ENCODE data around the gene SERAC1. TPM values are rescaled to one million over a fixed set of nuclear protein-coding genes. Genes with fewer than 3 reads are reported as not detected.

The SERAC1 gene
- total RNA-seq, 1 experiment from 2014 or later = 7.6 TPM

- no peaks in the 10 kb centered on the region for H3K27me3 ChIP-seq (ENCODE audit: insufficient read depth, low read length)
- H3K14ac ChIP-seq (ENCODE audit: insufficient read depth, low read length) = no peak overlapping the region
- H3T11ph ChIP-seq (ENCODE audit: low read length) = no peak overlapping the region
- no peak overlapping the region for H3K18ac ChIP-seq (ENCODE audit: insufficient read length, low read depth, low read length)
- H3K23me2 ChIP-seq (ENCODE audit: insufficient read length, low read depth, low read length, poor library complexity, severe bottlenecking) = no peaks in the 10 kb centered on the region
- H2AK5ac ChIP-seq (ENCODE audit: insufficient read length, low read length) = no peak overlapping the region
- H3K27ac Mint-ChIP-seq = no peak overlapping the region
- H3K4me1 Mint-ChIP-seq = peaks cover 0 to 14% of the 10 kb centered on the region in 2 experiments; a peak in 3 of 4 replicates
- no peak overlapping the region for H4K5ac ChIP-seq (ENCODE audit: insufficient read length, low read depth, low read length)
- no peak overlapping the region for H3K23ac ChIP-seq (ENCODE audit: insufficient read length, low read depth, low read length)
- H2AFZ ChIP-seq (ENCODE audit: low read length) = no peak overlapping the region
- H4K20me1 ChIP-seq (ENCODE audit: control insufficient read depth, insufficient read depth, insufficient read length) = no peaks in the 10 kb centered on the region
- no peak overlapping the region for H3K4ac ChIP-seq (ENCODE audit: low read depth, low read length)
- H2BK15ac ChIP-seq (ENCODE audit: low read depth, low read length) = no peak overlapping the region
- no peaks in the 10 kb centered on the region for H3K4me1 ChIP-seq (ENCODE audit: insufficient read depth, low read length)
- H2BK20ac ChIP-seq (ENCODE audit: low read depth, low read length, poor library complexity, severe bottlenecking) = no peak overlapping the region
- H2BK5ac ChIP-seq (ENCODE audit: insufficient read length, low read length) = no peak overlapping the region
- no peak overlapping the region for H3K4me2 ChIP-seq (ENCODE audit: insufficient read depth, insufficient read length, low read length)
- DNase-seq = no peak
- no peaks in the 10 kb centered on the region for H3K79me1 ChIP-seq (ENCODE audit: insufficient read depth, low read depth, low read length, poor library complexity, severe bottlenecking)
- peaks cover 2 to 51% (median 9%) of the 10 kb centered on the region in 3 experiments; a peak in 5 of 7 replicates for H3K36me3 Mint-ChIP-seq (ENCODE audit: insufficient read depth in 1 of 3, low read depth in 3 of 3)
- no peak overlapping the region for H2BK12ac ChIP-seq (ENCODE audit: insufficient read length, low read depth, low read length)
- no peak overlapping the region for H4K8ac ChIP-seq (replicated peaks; ENCODE audit: insufficient read length, low read depth, low read length)
- H3K27me3 Mint-ChIP-seq (ENCODE audit: low read depth) = no peaks in the 10 kb centered on the region
- TF ChIP-seq, protein P1, sequence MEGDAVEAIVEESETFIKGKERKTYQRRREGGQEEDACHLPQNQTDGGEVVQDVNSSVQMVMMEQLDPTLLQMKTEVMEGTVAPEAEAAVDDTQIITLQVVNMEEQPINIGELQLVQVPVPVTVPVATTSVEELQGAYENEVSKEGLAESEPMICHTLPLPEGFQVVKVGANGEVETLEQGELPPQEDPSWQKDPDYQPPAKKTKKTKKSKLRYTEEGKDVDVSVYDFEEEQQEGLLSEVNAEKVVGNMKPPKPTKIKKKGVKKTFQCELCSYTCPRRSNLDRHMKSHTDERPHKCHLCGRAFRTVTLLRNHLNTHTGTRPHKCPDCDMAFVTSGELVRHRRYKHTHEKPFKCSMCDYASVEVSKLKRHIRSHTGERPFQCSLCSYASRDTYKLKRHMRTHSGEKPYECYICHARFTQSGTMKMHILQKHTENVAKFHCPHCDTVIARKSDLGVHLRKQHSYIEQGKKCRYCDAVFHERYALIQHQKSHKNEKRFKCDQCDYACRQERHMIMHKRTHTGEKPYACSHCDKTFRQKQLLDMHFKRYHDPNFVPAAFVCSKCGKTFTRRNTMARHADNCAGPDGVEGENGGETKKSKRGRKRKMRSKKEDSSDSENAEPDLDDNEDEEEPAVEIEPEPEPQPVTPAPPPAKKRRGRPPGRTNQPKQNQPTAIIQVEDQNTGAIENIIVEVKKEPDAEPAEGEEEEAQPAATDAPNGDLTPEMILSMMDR (conservative IDR thresholded peaks at IDR 0.05) = no peak
- H3K56ac ChIP-seq (ENCODE audit: insufficient read length, low read depth, low read length) = no peak overlapping the region
- no peaks in the 10 kb centered on the region for H3K9me3 Mint-ChIP-seq
- H3K9ac ChIP-seq (ENCODE audit: extremely low read depth, insufficient read length, low read length) = no peak overlapping the region
- no peaks in the 10 kb centered on the region for H3K79me2 ChIP-seq (ENCODE audit: insufficient read depth, low read length)
- H2BK120ac ChIP-seq (ENCODE audit: low read depth, low read length, poor library complexity, severe bottlenecking) = no peak overlapping the region
- WGBS (ENCODE audit: extremely low coverage, insufficient read length, low lambda C conversion rate) = no CpG with 5 or more reads among the region's 23 CpGs
- no peak overlapping the region for H3K27ac ChIP-seq (ENCODE audit: insufficient read length, low read depth, low read length)
- H3K9me3 ChIP-seq (ENCODE audit: control insufficient read depth, low read depth, low read length) = no peaks in the 10 kb centered on the region
- no peak overlapping the region for H4K91ac ChIP-seq (ENCODE audit: insufficient read length, low read depth, low read length)
- H3K4me3 Mint-ChIP-seq = no peak overlapping the region
Observed at GRCh38 chr6:158066136-158066781, 101.8 kb downstream of the SERAC1 start.

Measured in H9 (cell line).